Measurements from ENCODE around the gene CCDC68. TPM values are rescaled to one million over a fixed set of nuclear protein-coding genes. Genes with fewer than 3 reads are reported as not detected.

CCDC68 gene
- total and polyA plus RNA-seq, 2 of the 13 experiments (the other 11 are each of a cell fraction or from before 2014, with no cell fraction given): 4.6 to 13.3 TPM

- TF ChIP-seq ZNF709 (CRISPR knock-in tag; IDR thresholded peaks at IDR 0.05) (no peak), EP300 (IDR thresholded peaks at IDR 0.05; ENCODE audit: low read depth in 2 of 2, low read length in 2 of 2) (peak in 1 of 2 experiments; percentile 90; a peak in 3 of 4 replicates), EP300 (CRISPR knock-in tag; IDR thresholded peaks at IDR 0.05; ENCODE audit: borderline replicate concordance) (peak; percentile 74), ZNF230 (CRISPR knock-in tag; IDR thresholded peaks at IDR 0.05) (0 out of 2 replicates have a peak, but pooled peaks have one; percentile 66), KAT8 (CRISPR knock-in tag; IDR thresholded peaks at IDR 0.05) (peak; percentile 79), RXRB (CRISPR knock-in tag; IDR thresholded peaks at IDR 0.05; ENCODE audit: borderline replicate concordance) (peak; percentile 94), CTCF (CRISPR knock-in tag; IDR thresholded peaks at IDR 0.05) (peak; percentile 29; the same call in 1 of the 2 replicates), ZNF609 (CRISPR knock-in tag; IDR thresholded peaks at IDR 0.05; ENCODE audit: borderline replicate concordance) (peak; percentile 95), ZNF605 (CRISPR knock-in tag; IDR thresholded peaks at IDR 0.05) (no peak), ZFYVE20 (CRISPR knock-in tag; IDR thresholded peaks at IDR 0.05; ENCODE audit: borderline replicate concordance, low read depth) (no peak), MZF1 (CRISPR knock-in tag; IDR thresholded peaks at IDR 0.05; ENCODE audit: borderline replicate concordance) (no peak), ZNF235 (CRISPR knock-in tag; IDR thresholded peaks at IDR 0.05; ENCODE audit: borderline replicate concordance) (no peak), RBM22 (optimal IDR thresholded peaks at IDR 0.05; ENCODE audit: low read length) (no peak), PAF1 (CRISPR knock-in tag; IDR thresholded peaks at IDR 0.05) (no peak), ZFP36L2 (CRISPR knock-in tag; IDR thresholded peaks at IDR 0.05) (no peak), JDP2 (CRISPR knock-in tag; IDR thresholded peaks at IDR 0.05; ENCODE audit: borderline replicate concordance) (no peak; the same call in 1 of the 2 replicates), CSRNP1 (CRISPR knock-in tag; IDR thresholded peaks at IDR 0.05) (peak; percentile 41; the same call in 1 of the 2 replicates), SPEN (CRISPR knock-in tag; IDR thresholded peaks at IDR 0.05; ENCODE audit: low read depth) (peak; percentile 76; the same call in 1 of the 2 replicates), SP5 (CRISPR knock-in tag; IDR thresholded peaks at IDR 0.05; ENCODE audit: borderline replicate concordance, low read depth) (peak; percentile 85), ZNF691 (CRISPR knock-in tag; IDR thresholded peaks at IDR 0.05; ENCODE audit: borderline replicate concordance, low read depth) (no peak; the same call in 1 of the 2 replicates), GZF1 (CRISPR knock-in tag; IDR thresholded peaks at IDR 0.05) (no peak), ERF (CRISPR knock-in tag; IDR thresholded peaks at IDR 0.05) (peak; percentile 93)
Measured at GRCh38 chr18:54946149-54946581, 13.1 kb downstream of the CCDC68 start (continued).

Data from HepG2 (cell line).